NCI-H2171 treated with DMSO at 0.1 percent for 48 hours (cell line): ENCODE data around the gene TEAD2.
"Not testable (repeated sequence)": the region's sequence is repeated elsewhere in the genome, so short reads cannot be mapped to it uniquely, and the experiment has no call there.

Experiments
- DNase-seq: peaks from one replicate; lab custom pipeline; 2025; lab: John Stamatoyannopoulos, UW

Gene TEAD2

GRCh38 chr19:49347191-49347590 is 15.0 kb downstream of the TEAD2 start:
- DNase-seq = no peak

GRCh38 chr19:49344505-49345423 is 17.5 kb downstream of the TEAD2 start:
- no peak for DNase-seq

GRCh38 chr19:49343123-49343522 is 19.1 kb downstream of the TEAD2 start:
- no peak for DNase-seq

- DNase-seq = no peak
These were observed 19.9 kb downstream of the TEAD2 start for GRCh38 chr19:49342291-49342721.

GRCh38 chr19:49340865-49341718 is 21.1 kb downstream of the TEAD2 start:
- DNase-seq = no peak

GRCh38 chr19:49340069-49340864 is 21.9 kb downstream of the TEAD2 start:
- peak; percentile 96 for DNase-seq

- peak; percentile 84 for DNase-seq
These were observed 22.7 kb downstream of the TEAD2 start for GRCh38 chr19:49339301-49340068.

GRCh38 chr19:49338691-49339300 is 23.4 kb downstream of the TEAD2 start:
- DNase-seq = no peak

GRCh38 chr19:49338023-49338677 is 24.1 kb downstream of the TEAD2 start:
- no peak for DNase-seq

GRCh38 chr19:49337267-49338022 is 24.8 kb downstream of the TEAD2 start:
- no peak for DNase-seq

- DNase-seq = no peak
These were observed 25.5 kb downstream of the TEAD2 start for GRCh38 chr19:49336482-49337266.

- DNase-seq = no peak
These were observed 26.3 kb downstream of the TEAD2 start for GRCh38 chr19:49335784-49336481.

- DNase-seq = no peak
These were observed 27.0 kb downstream of the TEAD2 start, which contains the start of gene CD37 for GRCh38 chr19:49335071-49335783. Gene CD37, plus strand, starts transcription at chr19:49335406. Its CDS starts 135 bp downstream, at chr19:49335541.

GRCh38 chr19:49333811-49334288 is 28.4 kb downstream of the TEAD2 start:
- no peak for DNase-seq

GRCh38 chr19:49333418-49333805 is 28.8 kb downstream of the TEAD2 start:
- no peak for DNase-seq

- DNase-seq = not testable (repeated sequence)
These were observed 29.4 kb downstream of the TEAD2 start for GRCh38 chr19:49332691-49333417.
